Lung (tissue), 12 donors: ENCODE results near the gene PPP2R2C. TPM values are rescaled to one million over a fixed set of nuclear protein-coding genes. Genes with fewer than 3 reads are reported as not detected.

Source experiments
- ATAC-seq: fragments of 200-7000 bp; cut with Tn5 transposase; one replicate; pipeline ENCODE4 v1.9.1; 2020; ENCODE audit warnings: moderate number of reproducible peaks; ENCODE audit not compliant: insufficient read depth, low FRiP score
- DNase-seq, 3 donors: peaks; one replicate each; pipeline ENCODE4 v3.0.0-alpha.2; 2013 to 2017
- H3K27ac ChIP-seq, 2 donors: one replicate each; pipeline ENCODE4 v1.5.1; 2013; ENCODE audit warnings: mild to moderate bottlenecking in 2 of 2, moderate library complexity in 2 of 2, control low read depth in 1 of 2, inconsistent platforms in 1 of 2, low read depth in 1 of 2, low read length in 1 of 2
- H3K27me3 ChIP-seq, 3 donors: one replicate each; pipeline ENCODE4 v1.5.1; 2013; ENCODE audit warnings: low read length in 2 of 3; ENCODE audit not compliant: control insufficient read depth in 3 of 3, insufficient read depth in 3 of 3
- H3K36me3 ChIP-seq, 4 donors: one replicate each; pipeline ENCODE4 v1.5.1; 2013; ENCODE audit warnings: low read length in 4 of 4, mild to moderate bottlenecking in 1 of 4, moderate library complexity in 1 of 4; ENCODE audit not compliant: control insufficient read depth in 4 of 4, insufficient read depth in 4 of 4
- H3K4me1 ChIP-seq, 5 donors: one replicate each; pipeline ENCODE4 v1.5.1; 2013; ENCODE audit warnings: low read length in 5 of 5, mild to moderate bottlenecking in 2 of 5, moderate library complexity in 1 of 5; ENCODE audit not compliant: control insufficient read depth in 5 of 5, insufficient read depth in 5 of 5
- H3K4me3 ChIP-seq: one replicate; pipeline ENCODE4 v1.5.1; 2013; ENCODE audit warnings: mild to moderate bottlenecking, control low read depth, moderate library complexity
- H3K9ac ChIP-seq, 2 donors: one replicate each; pipeline ENCODE4 v1.5.1; 2013; ENCODE audit warnings: low read length in 2 of 2, control low read depth in 1 of 2; ENCODE audit not compliant: insufficient read depth in 1 of 2
- H3K9me3 ChIP-seq, 4 donors: one replicate each; pipeline ENCODE4 v1.5.1; 2013; ENCODE audit warnings: low read length in 3 of 4, mild to moderate bottlenecking in 1 of 4, moderate library complexity in 1 of 4; ENCODE audit not compliant: control insufficient read depth in 4 of 4, insufficient read depth in 3 of 4
- WGBS, 2 donors: extraction: QIAGEN DNeasy Blood & Tissue Kit; methylation state at CpG; one replicate each; pipeline ENCODE4 v1.1.7; 2013; 5-methylcytosine and 5-hydroxymethylcytosine counted together
- polyA plus RNA-seq, 2 donors: library from polyadenylated mRNA; stranded (reverse); fragments of 200-250 nt; gene quantifications; one replicate each; pipeline ENCODE4 v1.2.1, GENCODE V29; 2013
- total RNA-seq, 2 donors: library from RNA; depleted of rRNA in 1 of 2; stranded (reverse); fragments of >200 nt in 1 of 2; gene quantifications; one replicate each; pipeline ENCODE4 v1.2.1, GENCODE V29; 2014 to 2021
- TF ChIP-seq, protein P1 (sequence below): IDR thresholded peaks from 2 replicates; pipeline ENCODE4 v1.5.1; 2012; ENCODE audit warnings: mild to moderate bottlenecking; ENCODE audit errors: control extremely low read depth, extremely low read depth
- donor health status: control.
- donor health status: control.
- donor health status: Bipolar disorder and iron deficiency.
- donor health status: healthy.
- donor health status: DM: yes; HTN: yes; CAD: no.

The PPP2R2C gene
- total and polyA plus RNA-seq, 4 donors: 0.03 to 0.57 (median 0.04) TPM

DNA sequence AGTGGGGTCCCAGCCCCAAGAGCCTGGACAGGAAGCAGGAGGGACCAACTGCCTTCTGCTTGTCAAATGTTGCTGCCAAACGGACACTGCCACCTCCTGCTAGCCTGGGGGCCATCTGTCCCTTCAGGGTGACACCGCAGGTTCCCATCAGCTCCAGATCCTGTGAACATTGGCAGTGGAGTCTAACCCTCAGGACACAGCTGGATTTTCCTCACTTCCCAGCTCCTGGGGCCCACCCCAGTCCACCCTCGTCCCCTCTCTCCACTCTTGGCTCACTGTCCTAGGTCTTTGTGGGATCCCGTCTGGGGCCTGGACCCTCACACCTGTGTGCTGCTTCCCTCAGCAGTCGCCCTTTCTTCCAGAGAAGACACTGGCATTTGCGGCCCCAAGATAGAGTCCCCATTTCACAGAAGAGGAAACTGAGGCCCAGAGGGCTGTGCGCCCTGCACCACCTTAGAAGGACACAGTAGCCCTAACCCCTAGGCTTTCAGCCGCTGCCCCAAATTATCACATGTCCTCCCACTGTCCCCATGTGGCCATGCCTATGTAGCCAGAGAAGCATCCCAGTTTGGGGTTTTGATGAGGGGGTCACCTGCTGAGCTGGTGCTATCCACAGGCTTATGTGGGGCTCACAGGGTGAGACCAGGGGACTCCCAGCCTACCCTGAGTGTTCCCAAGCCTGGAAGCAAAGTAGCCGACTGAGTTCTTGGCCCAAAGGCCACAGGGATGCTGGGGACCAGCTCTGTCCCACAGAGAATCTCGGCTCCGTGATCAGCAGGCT is 20.1 kb downstream of the PPP2R2C start:
- no peak overlapping the region for H3K27ac ChIP-seq
- H3K4me3 ChIP-seq: no peak overlapping the region
- H3K9me3 ChIP-seq: no peaks in the 10 kb centered on the region
- H3K9ac ChIP-seq: no peak overlapping the region
- 73 to 84% methylated on average over 11 of the region's 11 CpGs for WGBS, 2 donors
- DNase-seq (no peak), ATAC-seq (no peak)
- peaks cover 0 to 4% (median 0%) of the 10 kb centered on the region in 3 donors for H3K27me3 ChIP-seq
- H3K4me1 ChIP-seq: peaks cover 0 to 2% (median 0%) of the 10 kb centered on the region in 5 donors
- no peaks in the 10 kb centered on the region for H3K36me3 ChIP-seq
- TF ChIP-seq, protein P1, sequence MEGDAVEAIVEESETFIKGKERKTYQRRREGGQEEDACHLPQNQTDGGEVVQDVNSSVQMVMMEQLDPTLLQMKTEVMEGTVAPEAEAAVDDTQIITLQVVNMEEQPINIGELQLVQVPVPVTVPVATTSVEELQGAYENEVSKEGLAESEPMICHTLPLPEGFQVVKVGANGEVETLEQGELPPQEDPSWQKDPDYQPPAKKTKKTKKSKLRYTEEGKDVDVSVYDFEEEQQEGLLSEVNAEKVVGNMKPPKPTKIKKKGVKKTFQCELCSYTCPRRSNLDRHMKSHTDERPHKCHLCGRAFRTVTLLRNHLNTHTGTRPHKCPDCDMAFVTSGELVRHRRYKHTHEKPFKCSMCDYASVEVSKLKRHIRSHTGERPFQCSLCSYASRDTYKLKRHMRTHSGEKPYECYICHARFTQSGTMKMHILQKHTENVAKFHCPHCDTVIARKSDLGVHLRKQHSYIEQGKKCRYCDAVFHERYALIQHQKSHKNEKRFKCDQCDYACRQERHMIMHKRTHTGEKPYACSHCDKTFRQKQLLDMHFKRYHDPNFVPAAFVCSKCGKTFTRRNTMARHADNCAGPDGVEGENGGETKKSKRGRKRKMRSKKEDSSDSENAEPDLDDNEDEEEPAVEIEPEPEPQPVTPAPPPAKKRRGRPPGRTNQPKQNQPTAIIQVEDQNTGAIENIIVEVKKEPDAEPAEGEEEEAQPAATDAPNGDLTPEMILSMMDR: no peak

DNA sequence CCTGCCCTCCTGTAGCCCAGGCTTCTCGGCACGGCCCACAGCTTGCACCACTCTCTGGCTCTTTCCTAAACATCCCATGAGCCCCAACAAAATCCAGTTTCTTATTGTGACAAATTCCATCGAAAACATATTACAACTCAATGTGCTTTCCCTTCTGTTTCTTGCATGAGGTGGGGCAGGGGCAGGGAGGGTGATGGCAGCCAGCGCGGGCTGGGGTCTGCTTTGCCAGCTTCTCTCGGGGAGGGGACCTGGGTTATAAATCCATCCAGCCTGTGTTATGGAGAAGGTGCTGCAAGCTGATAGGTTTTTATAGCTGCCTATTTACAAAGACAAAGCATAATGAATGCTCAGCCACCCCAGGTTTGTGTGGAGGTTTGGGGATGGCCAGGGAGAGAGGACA is 21.1 kb downstream of the PPP2R2C start:
- H3K27me3 ChIP-seq: peaks cover 0 to 8% (median 0%) of the 10 kb centered on the region in 3 donors
- DNase-seq (no peak), ATAC-seq (no peak)
- no peaks in the 10 kb centered on the region for H3K9me3 ChIP-seq
- H3K27ac ChIP-seq: no peak overlapping the region
- 74 to 80% methylated on average over 6 of the region's 6 CpGs for WGBS, 2 donors
- peaks cover 0 to 9% (median 0%) of the 10 kb centered on the region in 5 donors for H3K4me1 ChIP-seq
- H3K4me3 ChIP-seq: no peak overlapping the region
- no peaks in the 10 kb centered on the region for H3K36me3 ChIP-seq
- TF ChIP-seq, protein P1: no peak
- H3K9ac ChIP-seq: no peak overlapping the region

DNA sequence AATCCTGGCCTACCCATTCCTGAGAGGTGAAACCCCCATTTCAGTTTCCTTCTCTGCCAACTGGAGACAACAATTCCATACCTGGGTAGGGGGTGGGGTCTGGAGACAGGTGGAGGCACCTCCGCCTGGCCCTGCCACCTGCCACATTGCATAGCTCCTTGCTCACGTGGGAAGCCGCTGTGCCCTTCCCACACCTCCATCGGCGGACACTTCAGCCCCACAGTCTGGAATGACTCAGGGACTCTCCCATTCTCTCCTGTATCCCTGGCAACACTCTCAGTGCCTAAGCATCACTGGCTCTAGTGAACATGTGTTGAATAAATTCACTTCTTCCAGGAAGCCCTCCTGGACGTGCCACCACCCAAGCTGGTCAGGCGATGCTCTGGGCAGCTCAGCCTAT is 21.7 kb downstream of the PPP2R2C start:
- no peak for ATAC-seq
- 81 to 90% methylated on average over 7 of the region's 7 CpGs for WGBS, 2 donors
- Histone ChIP-seq H3K4me3 (no peak overlapping the region), H3K9me3 (no peaks in the 10 kb centered on the region), H3K9ac (no peak overlapping the region), H3K27me3 (peaks cover 0 to 8% (median 0%) of the 10 kb centered on the region in 3 donors), H3K4me1 (peaks cover 0 to 12% (median 0%) of the 10 kb centered on the region in 5 donors), H3K27ac (no peak overlapping the region), H3K36me3 (no peaks in the 10 kb centered on the region)
- TF ChIP-seq, protein P1: no peak
- DNase-seq: no peak
